HG03139 (cell line): ENCODE data around the gene MAPK7.

Experiments used
- ATAC-seq: cut with Tn5 transposase; IDR thresholded peaks from one replicate; pipeline ENCODE4 v1.9.1; 2021; ENCODE audit not compliant: unreplicated experiment

Gene MAPK7

DNA sequence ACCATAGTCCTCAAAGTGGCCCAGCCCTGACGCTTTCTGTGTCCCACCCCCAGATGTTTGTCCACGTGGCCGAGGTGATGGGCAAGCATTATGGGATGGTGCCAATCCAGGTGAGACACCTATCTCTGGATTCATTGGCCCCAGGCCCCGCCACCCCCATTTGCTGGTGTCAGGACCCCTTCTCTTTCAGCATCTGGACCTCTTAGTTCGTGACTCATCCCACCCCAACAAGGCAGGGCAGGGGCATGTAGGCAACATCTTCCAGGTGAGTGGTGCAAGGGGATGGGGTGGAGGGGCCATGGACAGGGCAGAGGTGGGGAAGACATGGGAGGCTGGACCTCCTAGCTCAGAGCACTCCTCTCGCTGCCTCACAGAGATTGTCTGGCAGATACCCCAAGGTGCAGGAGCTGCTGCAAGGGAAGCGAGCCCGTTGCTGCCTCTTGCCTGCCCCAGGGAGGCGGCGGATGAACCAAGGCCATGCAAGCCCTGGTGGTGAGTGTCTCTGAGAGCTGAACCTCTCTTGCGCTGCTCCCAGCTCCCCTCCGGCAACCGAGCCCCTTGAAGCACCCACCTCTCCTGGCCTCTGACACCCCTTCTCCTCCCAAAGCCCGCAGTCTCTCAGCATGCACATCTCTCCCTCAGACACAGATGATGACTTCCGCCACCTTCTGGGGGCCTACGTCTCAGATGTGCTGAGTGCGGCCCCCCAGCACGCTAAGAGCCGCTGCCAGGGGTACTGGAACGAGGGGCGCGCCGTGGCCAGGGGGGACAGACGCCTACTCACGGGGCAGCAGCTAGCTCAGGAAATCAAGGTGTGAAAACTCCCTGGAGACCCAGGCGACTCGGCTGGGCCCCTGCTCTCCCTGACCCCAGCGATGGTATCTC, 36.3 kb downstream of the MAPK7 start:
- ATAC-seq = no peak

DNA sequence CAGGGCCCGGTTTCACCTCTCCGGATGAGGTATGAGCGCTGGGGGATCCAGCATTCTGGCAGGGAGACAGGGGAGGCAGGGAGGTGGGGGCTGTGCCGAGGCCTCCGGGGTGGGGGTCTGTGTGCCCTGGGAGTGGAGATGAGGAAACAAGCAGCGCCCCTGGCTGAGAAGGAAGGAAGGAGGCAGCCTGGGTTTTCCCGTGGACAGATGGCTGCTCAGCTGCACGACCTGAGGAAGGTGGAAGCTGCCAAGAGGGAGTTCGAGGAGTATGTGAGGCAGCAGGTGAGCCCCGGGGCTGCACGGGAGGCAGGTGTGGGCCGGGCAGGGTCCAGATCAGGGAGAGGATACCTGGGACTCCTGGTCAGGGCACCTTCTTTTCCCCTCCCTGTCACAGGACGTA, 37.0 kb downstream of the MAPK7 start:
- no peak for ATAC-seq

DNA sequence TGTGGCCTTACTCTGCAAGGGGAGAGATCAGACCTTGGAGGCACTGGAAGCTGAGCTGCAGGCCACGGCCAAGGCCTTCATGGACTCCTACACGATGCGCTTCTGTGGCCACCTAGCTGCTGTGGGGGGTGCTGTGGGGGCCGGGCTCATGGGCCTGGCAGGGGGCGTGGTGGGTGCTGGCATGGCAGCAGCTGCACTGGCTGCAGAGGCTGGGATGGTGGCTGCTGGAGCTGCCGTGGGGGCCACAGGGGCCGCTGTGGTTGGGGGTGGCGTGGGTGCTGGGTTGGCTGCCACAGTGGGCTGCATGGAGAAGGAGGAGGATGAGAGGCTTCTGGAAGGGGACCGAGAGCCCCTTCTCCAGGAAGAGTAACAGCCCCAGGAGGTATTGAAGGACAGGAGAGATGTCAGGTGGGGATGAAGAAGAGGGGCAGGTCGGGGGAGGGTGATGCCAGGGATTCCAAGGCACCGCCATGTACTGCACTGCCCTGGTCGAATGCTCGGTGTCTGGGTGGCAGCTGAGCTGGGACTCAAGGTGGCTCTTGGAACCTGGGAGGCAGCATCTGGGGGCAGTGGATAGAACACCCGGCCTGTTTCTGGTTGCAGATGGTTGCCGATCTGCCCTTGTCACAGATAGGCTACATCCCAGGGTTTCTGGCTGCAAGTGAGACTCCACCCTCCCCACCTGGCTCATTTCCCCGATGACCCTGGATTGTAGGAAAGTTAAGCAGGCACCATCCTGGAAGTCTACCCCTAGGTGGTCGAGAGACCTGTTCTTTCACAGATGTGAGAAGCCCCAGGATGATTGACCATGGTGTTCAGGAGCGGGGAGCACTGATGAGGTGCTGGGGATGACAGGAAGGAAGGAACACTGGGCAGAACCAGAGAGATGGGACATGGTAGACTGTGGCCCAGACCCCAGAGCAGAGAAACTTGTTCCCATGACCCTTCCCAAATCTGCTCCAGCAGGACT, 37.8 kb downstream of the MAPK7 start:
- ATAC-seq = no peak

DNA sequence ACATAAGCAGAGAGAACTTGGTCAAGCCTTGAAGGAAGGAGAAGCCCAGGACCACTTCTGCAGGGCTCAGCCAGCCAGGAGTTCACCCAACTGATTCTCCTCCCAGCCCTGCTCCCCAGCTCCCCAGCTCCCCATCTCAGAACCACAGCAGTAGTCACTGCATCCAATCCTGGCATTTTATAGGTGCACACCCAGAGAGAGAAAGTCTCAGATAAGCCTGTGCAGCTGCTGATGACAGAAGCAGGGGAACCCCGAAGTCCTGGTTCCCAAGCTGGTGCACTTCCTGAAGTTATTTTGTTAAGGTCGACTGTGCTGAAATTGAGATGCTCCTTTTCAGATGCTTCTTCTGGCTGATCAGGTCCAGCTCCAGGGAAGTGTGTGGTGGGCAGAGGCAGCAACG, 39.3 kb downstream of the MAPK7 start:
- ATAC-seq = no peak

DNA sequence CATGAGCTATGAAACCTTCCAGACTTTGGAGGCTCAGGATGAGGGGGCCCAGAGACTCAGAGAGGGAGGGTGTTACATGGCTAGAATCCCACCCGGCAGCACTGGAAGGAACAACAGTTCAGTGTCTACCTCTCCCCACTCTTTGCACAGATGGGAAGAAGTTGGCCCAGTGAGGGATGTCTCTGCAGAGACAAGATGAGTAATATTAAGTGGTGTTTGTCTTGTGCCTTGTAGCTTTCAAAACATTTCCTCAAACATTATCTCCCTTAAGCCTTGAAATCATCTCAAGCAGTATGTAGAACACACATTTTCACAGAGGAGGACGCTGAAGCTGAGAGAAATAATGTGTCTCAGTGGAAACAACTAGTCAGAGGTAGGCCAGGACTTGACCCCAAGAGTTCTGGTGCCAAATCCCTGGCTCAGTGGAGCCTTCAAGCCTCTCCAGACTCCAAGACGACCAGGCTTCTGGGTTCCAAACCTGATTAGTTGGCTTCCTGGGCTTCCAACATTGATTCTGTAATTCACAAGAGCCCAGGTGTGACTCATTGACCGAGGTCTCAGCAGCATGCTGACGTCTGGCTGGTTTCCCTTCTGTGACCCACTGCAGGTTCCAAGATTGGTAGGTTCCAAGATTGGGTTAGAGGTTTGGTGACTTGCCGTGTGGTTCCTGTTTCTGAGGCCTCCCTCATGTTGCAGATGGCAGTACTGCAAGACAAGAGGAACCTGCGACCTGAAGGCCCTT, 40.1 kb downstream of the MAPK7 start:
- ATAC-seq = no peak

DNA sequence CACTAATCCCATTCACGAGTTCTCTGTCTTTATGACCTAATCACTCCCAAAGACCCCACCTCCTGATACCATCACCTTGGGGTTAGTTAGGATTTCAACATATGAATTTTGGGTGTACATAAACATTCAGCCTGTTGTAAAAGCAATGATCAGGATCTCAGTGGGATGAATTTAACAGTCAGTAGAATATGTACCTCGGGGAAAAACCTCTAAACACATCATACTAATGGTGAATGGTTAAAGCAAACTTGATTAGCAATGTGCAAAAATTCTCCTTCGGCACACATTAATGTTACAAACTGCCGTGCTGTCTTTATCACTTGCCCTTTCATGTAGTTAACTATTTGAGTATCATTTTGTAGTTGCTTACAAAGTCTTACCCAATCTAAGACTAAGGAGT, 42.9 kb downstream of the MAPK7 start:
- ATAC-seq = no peak

DNA sequence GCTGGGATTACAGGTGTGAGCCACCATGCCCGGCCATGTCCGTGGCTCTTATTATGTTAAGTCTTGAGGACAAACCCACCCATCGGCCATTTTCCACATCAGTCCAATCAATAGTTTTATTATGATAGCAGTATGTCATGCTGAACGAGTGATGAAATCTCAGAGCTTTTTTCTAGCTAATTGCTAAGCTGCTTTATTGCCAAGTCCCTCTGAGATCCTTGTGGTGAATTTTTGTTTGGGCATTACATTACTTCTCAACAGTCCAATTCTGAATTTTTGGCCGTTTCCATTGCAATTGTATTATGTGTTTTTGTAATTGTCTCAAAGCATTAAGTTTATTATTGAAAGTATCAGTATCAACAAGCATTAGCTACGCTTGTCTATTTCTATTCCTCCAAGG, 43.6 kb downstream of the MAPK7 start:
- ATAC-seq = no peak

DNA sequence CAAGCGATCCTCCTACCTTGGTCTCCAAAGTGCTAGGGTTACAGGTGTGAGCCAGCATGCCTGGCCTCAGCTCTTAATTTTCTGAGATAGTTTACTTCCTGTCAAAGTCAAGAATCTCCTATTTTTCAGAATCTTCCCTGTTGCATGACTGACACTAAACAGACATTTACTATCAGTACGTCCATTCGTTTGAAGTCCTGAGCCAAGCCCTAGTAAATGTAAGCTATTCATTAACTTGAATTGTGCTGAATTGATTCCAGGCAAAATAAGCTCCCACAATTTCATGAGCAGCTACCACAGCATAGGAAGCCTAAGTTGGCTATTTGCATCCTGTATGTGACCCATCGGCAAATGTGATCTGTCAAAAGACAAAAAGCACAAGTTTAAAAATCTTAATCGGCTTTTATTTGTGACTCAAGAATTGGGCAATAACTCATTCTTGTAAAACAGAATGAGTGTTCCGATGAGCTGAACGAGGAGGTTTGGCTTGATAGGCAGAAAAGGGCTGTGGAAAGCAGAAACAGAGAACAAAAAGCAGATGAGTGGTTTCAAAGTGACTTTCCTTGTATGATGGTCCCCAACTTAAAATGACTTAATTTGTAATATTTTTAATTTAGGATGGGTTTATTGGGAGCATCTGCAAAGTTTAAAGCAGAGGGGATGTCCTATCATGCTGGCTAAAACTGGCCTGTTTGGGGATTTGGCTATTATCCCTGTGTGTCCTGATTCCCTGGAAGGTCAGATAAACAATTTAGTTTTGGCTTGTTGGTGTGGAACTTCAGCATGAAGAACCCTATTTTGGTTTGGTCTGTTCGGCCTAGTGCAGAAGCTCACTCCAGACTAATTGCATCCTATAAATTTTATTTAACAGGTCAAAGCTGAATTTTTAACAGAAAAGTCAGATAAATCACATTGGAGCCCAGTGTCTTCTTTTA, 46.9 kb downstream of the MAPK7 start:
- no peak for ATAC-seq

DNA sequence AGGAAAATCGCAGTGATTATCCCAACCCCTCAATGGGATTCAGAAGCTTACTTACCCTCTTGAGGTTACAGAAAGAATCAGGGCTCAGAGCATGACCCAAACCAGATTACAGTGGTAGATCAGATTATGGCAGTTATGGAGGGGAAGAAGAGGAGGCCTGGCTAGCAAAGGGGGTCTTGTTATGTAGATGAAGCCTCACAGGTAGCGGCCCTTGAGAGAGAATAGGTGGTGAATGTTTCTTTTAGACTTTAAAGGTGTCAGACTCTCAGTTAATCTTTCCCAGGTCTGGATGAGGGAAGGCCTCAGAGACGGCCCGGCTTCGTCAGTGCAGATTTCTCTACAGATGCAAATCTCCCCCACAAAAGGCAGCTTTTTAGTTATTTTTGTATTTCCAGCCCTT, 48.3 kb downstream of the MAPK7 start:
- ATAC-seq = no peak

DNA sequence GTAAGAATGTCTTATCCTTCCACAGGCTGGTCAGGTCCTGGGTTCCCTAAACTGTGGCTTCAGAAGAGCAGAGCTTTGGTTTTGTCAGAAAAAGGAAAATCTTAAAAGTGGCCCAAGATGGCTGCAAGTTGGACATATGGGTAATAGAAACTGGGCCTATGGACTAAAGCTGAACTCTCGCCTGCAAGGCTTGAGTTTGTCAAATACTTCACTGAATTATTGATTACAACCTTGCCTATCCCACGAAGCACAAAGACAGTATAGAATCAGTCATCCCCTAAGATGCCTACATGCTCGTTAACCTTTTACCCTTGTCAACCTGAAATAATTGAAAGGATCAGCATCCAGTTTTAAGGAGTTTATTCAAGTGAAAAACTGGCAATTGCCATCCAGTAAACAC, 53.4 kb downstream of the MAPK7 start:
- no peak for ATAC-seq
